Stimulated activated CD8-positive, alpha-beta memory T cell treated with anti-CD3 and anti-CD28 coated beads, Interleukin-15, amount 100 ng/mL, for 1 hour (primary cell): ENCODE measurements around the gene TTL.
"Not testable (repeated sequence)": the region's sequence is repeated elsewhere in the genome, so short reads cannot be mapped to it uniquely, and the experiment has no call there.

ENCODE experiments used
- DNase-seq: peaks from one replicate; pipeline ENCODE4 v3.0.0-alpha.2; 2020; ENCODE audit warnings: low read depth

Gene TTL

DNA sequence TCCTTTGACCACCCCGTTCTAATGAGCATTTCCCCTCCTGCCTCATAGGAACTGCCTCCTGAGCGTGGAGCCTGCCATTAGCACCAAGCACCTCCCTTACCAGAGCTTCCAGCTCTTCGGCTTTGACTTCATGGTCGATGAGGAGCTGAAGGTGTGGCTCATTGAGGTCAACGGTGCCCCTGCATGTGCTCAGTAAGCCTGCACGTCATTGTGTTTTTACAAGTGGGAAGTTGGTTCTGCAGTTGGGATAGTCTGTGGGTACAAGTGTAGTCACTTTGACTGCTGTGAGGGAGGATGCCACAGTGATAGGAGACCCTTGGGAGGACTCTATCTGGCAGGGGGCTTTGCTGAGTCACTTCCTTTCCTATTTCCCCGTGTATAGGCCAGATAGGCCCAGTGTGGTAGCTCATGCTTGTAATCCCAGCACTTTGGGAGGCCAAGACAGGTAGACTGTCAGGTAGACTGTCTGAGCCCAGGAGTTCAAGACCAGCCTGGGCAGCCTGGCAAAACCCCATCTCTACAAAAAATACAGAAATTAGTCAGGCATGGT, 38.4 kb downstream of the TTL start:
- DNase-seq = no peak

GRCh38 chr2:112523291-112523777, 41.4 kb downstream of the TTL start:
- DNase-seq = no peak

DNA sequence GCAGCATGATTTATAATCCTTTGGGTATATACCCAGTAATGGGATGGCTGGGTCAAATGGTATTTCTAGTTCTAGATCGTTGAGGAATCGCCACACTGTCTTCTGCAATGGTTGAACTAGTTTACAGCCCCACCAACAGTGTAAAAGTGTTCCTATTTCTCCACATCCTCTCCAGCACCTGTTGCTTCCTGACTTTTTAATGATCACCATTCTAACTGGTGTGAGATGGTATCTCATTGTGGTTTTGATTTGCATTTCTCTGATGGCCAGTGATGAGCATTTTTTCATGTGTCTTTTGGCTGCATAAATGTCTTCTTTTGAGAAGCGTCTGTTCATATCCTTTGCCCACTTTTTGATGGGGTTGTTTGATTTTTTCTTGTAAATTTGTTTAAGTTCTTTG, 42.3 kb downstream of the TTL start:
- not testable (repeated sequence) for DNase-seq

DNA sequence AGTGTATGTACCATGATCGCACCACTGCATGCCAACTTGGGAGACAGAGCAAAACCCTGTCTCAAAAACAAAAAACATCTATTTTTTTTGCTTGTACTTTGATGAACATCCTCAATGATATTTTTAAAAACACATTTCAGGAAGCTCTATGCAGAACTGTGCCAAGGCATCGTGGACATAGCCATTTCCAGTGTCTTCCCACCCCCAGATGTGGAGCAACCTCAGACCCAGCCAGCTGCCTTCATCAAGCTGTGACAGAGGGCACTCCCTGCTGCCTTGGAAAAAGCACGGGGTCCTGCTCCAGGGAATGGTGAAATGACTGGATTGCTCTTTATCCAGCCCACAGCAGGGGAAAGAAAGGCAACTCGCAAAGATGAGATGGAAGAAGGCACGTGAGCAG, 46.6 kb downstream of the TTL start:
- no peak for DNase-seq

DNA sequence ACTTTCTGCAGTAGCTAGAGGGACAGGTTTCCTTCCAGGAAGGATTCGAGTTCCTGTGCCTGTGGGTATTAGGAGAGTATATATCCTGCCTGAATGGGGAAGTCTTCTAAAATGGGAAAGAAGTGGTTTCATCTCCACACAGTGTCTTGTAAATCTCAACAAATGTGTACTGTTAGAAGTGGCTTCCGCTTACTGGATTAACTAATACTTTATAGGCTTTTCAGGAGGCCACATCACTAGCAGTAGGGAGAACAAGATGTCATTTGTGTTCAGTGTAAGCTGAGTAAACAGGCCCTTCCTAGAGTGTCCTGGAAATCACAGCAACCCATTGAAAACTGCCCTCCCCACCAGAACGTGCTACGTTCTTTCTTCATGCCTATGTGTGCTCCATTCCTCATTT, 47.8 kb downstream of the TTL start:
- no peak for DNase-seq

- no peak for DNase-seq
Measured at GRCh38 chr2:112530728-112531127, 48.8 kb downstream of the TTL start.

DNA sequence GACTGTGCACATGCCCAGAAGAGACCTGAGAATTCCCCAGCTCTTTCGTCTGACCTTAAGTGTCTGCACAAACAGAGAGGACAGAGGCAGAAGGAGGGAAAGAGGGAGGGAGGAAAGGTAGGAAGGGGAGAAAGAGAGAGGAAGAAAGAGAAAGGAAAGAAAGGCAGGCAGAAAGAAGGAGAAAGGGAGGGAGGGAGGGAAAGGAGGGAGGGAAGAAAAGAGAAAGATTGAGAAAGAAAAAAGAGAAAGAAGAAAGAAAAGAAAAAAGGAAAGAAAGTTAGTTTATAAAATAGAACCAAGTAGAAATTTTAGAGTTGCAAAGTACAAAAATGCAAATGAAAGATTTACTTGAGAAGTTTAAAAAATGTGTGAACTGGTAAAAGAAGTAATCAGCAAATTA, 52.9 kb downstream of the TTL start:
- no peak for DNase-seq

GRCh38 chr2:112536665-112537064, 54.7 kb downstream of the TTL start:
- not testable (repeated sequence) for DNase-seq

DNA sequence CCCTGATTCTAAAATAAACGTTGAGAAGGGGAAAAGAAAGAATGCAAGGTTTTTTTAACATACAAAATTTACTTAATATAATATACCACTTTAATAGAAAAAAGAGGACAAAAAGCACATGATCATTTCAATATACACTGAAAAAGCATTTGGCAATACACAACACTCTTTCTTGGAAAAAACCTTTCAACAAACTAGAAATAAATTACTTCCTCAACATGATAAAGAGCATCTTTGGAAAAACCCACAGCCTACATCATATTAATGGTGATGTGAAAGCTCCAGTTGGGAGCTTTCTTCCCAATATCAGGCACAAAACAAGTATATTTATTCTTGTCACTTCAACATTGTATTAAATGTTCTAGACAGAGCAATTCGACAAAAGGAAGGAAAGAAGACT, 57.4 kb downstream of the TTL start:
- DNase-seq = no peak

DNA sequence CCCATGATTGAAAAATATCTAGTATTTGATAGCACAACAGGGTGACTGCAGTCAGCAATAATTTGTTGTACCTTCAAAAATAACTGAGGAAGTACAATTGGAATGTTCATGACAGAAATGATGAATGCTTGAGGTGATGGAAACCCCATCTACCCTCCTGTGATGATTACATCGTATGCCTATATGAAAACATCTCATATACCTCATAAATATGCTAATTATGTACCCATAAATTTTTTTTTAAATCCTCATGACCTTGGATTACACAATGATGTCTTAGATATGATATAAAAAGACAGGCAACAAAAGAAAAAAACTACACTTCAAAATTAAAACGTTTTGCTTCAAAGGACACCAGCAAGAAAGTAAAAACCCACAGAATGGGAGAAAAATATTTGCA, 59.0 kb downstream of the TTL start:
- DNase-seq = no peak

GRCh38 chr2:112541315-112542122, 59.6 kb downstream of the TTL start:
- DNase-seq = no peak

- peak; percentile 62 for DNase-seq
Measured at GRCh38 chr2:112542123-112542983, 60.4 kb downstream of the TTL start, which contains the start of gene POLR1B. Gene POLR1B, plus strand, starts transcription at chr2:112542465. Its CDS starts 30 bp downstream, at chr2:112542495.

DNA sequence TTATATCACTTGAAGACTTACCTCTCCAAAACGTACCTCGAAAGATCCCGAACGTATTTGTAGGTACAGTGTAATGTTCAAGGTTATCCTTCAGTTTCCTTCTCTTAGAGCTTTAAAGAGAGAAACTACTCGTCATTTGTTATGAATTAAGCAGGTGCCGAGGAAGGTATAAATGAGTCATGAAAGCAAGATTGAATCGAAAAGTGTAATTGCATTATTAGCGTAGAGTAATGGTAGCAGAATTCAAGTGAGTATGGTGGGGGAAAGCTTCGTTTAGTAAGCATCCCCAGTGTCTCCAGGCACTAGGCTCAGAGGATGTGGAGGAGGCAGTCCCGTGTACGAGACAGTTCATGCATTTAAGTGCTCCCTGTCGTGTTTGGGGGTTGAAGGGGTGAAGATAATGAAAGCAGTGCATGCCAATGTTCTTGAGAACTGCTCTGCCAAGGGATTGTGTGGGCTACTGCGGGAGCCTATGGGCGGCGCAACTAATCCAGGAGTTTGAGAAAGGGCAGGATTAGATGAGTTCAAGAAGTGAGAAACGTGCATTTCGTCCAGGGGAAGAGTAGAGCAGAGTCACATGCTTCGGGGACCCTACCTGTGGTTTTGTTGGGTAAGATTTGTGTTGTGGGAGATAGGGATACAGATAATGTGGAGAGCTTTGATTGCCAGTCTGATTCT, 61.2 kb downstream of the TTL start:
- no peak for DNase-seq

DNA sequence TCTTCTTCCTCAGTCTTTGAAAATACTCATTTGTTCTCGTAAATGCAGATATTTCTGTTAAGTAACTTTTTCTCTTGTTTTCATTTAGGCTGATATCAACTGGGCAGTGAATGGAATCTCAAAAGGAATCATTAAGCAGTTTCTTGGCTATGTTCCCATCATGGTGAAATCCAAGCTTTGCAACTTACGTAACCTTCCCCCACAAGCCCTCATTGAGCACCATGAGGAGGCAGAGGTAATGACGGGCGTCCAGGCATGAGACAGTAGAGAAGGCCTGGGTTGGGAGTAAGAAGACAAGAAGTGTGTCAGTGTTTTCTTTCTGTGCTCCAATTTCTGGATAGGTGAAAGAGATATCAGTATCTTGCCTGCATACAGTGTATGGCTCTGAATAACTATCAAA, 65.4 kb downstream of the TTL start:
- no peak for DNase-seq

- no peak for DNase-seq
Measured at GRCh38 chr2:112548980-112549379, 67.0 kb downstream of the TTL start.

- DNase-seq = no peak
Measured at GRCh38 chr2:112566104-112566503, 84.1 kb downstream of the TTL start.

DNA sequence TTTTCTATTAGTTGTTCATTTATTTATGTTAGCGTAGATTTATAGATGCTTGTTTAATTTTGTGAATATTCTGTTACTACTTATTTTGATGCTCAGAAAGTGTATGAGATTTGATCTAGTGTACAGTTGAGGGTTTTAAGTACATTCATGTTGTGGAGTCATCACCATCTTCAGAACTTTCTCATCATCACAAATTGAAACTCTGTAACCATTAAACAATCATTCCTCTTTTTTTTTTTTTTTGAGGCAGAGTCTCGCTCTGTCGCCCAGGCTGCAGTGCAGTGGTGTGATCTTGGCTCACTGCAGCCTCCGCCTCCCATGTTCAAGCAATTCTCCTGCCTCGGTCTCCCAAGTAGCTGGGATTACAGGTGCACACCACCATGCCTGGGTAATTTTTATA, 84.6 kb downstream of the TTL start:
- not testable (repeated sequence) for DNase-seq

GRCh38 chr2:112572005-112572404, 90.0 kb downstream of the TTL start:
- DNase-seq = no peak

DNA sequence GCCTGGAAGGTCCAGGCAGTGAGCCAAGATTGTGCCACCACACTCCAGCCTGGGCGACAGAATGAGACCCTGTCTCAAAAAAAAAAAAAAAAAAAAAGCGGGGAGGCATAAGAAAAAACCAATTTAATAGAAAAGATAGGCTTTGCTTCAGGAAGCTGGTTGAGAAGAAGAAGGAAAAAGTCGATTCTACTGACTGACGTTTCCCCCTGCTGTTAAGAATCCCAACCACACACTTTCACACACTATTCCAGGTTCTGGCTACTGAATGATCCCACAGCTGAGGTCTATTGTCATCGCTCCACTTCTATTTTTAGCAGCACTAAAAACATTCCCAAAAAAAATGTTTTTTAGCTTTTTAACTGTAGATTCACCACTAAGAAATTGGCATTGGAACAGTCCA, 95.8 kb downstream of the TTL start:
- DNase-seq = no peak

DNA sequence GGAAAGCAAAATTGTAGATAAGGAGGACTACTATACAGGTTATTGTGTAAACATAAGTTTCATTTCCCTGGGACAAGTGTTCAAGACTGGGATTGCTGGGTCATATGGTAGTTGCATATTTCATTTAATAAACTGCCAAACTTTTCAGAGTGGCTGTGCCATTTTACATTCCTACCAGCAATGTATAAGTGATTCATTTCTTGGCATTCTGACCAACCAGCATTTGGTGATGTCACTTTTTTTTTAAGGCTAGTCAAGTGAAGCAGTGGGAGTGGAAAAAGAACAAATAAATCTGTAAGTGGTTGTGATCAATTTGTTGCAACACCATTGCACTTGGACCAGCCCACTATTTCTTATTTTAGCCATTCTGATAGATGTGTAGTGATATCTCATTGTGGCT, 97.3 kb downstream of the TTL start:
- no peak for DNase-seq

DNA sequence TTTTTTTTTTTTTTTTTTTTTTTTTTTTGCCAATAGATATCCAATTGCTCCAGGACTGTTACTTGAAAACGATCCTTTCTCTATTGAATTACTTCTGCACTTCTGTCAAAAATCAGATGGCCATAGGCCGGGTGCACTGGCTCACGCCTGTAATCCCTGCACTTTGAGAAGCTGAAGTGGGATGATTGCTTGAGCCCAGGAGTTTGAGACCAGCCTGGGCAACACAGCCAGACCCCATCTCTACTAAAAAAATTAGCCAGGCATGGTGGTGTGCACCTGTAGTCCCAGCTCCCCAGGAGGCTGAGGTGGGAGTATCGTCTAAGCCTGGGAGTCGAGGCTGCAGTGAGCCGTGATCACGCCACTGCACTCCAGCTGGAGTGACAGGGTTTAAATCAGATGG, 98.1 kb downstream of the TTL start:
- no peak for DNase-seq

DNA sequence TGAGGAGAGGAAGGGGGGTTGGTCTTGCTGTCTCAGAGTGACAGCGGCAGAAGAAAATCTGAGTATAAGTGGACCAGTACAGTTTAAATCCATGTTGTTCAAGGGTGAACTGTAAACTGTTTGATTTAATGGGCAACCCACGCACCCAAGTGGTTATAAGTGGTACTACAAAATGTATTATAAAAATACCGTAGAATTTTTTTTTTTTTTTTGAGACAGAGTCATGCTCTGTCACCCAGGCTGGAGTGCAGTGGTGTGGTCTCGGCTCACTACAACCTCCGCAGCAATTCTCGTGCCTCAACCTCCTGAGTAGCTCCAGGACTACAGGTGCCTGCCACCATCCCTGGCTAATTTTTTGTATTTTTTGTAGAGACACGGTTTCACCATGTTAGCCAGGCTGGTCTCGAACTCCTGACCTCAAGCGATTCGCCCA, 100.4 kb downstream of the TTL start:
- DNase-seq = no peak
